Measurements from ENCODE around the gene CEACAM7. TPM values are rescaled to one million over a fixed set of nuclear protein-coding genes. Genes with fewer than 3 reads are reported as not detected.

Gene CEACAM7
- total RNA-seq, 1 experiment from 2014 or later, result 0.43 TPM

- no peak for DNase-seq (ENCODE audit: low spot score)
- H3K36me3 ChIP-seq (ENCODE audit: insufficient read depth, low read length, poor library complexity, severe bottlenecking), result no peaks in the 10 kb centered on the region
- CTCF ChIA-PET, result no interaction called here
- intact Hi-C loops (cut with micrococcal nuclease; ENCODE audit: unreplicated experiment), result loop anchor here (10.0 kb wide), 1 partner anchor 197 kb away; no protein-coding TSS in a partner anchor
- no peaks in the 10 kb centered on the region for H3K4me1 ChIP-seq (ENCODE audit: insufficient read depth, low read length, poor library complexity, severe bottlenecking)
- H3K27me3 ChIP-seq (replicated peaks; ENCODE audit: insufficient read depth, low read depth, low read length, poor library complexity), result peaks cover 34% of the 10 kb centered on the region
- TF ChIP-seq, protein P1, sequence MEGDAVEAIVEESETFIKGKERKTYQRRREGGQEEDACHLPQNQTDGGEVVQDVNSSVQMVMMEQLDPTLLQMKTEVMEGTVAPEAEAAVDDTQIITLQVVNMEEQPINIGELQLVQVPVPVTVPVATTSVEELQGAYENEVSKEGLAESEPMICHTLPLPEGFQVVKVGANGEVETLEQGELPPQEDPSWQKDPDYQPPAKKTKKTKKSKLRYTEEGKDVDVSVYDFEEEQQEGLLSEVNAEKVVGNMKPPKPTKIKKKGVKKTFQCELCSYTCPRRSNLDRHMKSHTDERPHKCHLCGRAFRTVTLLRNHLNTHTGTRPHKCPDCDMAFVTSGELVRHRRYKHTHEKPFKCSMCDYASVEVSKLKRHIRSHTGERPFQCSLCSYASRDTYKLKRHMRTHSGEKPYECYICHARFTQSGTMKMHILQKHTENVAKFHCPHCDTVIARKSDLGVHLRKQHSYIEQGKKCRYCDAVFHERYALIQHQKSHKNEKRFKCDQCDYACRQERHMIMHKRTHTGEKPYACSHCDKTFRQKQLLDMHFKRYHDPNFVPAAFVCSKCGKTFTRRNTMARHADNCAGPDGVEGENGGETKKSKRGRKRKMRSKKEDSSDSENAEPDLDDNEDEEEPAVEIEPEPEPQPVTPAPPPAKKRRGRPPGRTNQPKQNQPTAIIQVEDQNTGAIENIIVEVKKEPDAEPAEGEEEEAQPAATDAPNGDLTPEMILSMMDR (conservative IDR thresholded peaks at IDR 0.05; ENCODE audit: low read depth, low read length), result no peak
- TF ChIP-seq EZH2 (IDR thresholded peaks at IDR 0.05; ENCODE audit: borderline replicate concordance, low read depth, low read length, poor library complexity, severe bottlenecking), result no peak
- H3K9me3 ChIP-seq (ENCODE audit: low read depth, low read length, poor library complexity, severe bottlenecking), result peaks cover 5% of the 10 kb centered on the region
- no TSS peak for BruUV-seq (replicated peaks)
- POLR2A ChIA-PET (ENCODE audit: low non-redundant PET), result no interaction called here
- no peak overlapping the region for H3K4me3 ChIP-seq (ENCODE audit: low read depth, low read length, poor library complexity, severe bottlenecking)
- H3K27ac ChIP-seq (ENCODE audit: low read depth, low read length, poor library complexity, severe bottlenecking), result no peak overlapping the region
Observed at GRCh38 chr19:41671486-41671885, 16.6 kb downstream of the CEACAM7 start.

DNA sequence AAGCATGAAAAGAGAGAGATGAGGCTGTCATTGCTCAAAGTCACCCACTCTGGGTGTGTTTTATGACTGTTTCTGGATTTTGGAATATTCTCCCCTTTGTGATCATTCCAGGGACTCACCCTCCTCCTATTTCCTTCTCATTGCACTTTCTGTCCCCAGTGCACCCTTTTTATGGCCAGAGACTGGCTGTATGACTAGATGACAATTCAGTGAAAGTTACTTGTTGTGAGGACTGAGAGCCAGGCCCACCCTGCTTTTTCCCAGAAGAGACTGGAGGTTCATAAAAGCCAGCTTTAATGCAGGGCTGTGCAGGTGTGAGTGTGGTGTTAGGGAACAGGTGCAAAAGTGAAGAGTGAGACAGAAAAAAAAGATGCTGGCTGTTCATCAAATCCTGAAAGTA is 17.3 kb downstream of the CEACAM7 start:
- H3K27me3 ChIP-seq (replicated peaks; ENCODE audit: insufficient read depth, low read depth, low read length, poor library complexity), result peaks cover 34% of the 10 kb centered on the region
- no peak overlapping the region for H3K4me3 ChIP-seq (ENCODE audit: low read depth, low read length, poor library complexity, severe bottlenecking)
- no peak for TF ChIP-seq EZH2 (IDR thresholded peaks at IDR 0.05; ENCODE audit: borderline replicate concordance, low read depth, low read length, poor library complexity, severe bottlenecking)
- TF ChIP-seq, protein P1 (conservative IDR thresholded peaks at IDR 0.05; ENCODE audit: low read depth, low read length), result no peak
- intact Hi-C loops (cut with micrococcal nuclease; ENCODE audit: unreplicated experiment), result loop anchor here (10.0 kb wide), 1 partner anchor 196 kb away; no protein-coding TSS in a partner anchor
- DNase-seq (ENCODE audit: low spot score), result no peak
- H3K4me1 ChIP-seq (ENCODE audit: insufficient read depth, low read length, poor library complexity, severe bottlenecking), result no peaks in the 10 kb centered on the region
- CTCF ChIA-PET, result no interaction called here
- no peaks in the 10 kb centered on the region for H3K36me3 ChIP-seq (ENCODE audit: insufficient read depth, low read length, poor library complexity, severe bottlenecking)
- no TSS peak for BruUV-seq (replicated peaks)
- no peak overlapping the region for H3K27ac ChIP-seq (ENCODE audit: low read depth, low read length, poor library complexity, severe bottlenecking)
- POLR2A ChIA-PET (ENCODE audit: low non-redundant PET), result no interaction called here
- peaks cover 11% of the 10 kb centered on the region for H3K9me3 ChIP-seq (ENCODE audit: low read depth, low read length, poor library complexity, severe bottlenecking)

- ChIA-PET CTCF (interaction anchor here (0.6 kb wide), 1 partner anchor 464 kb away, joined by 10 read pairs; no protein-coding TSS in a partner anchor), POLR2A (ENCODE audit: low non-redundant PET) (no interaction called here)
- Histone ChIP-seq H3K27me3 (replicated peaks; ENCODE audit: insufficient read depth, low read depth, low read length, poor library complexity) (peaks cover 25% of the 10 kb centered on the region), H3K4me3 (ENCODE audit: low read depth, low read length, poor library complexity, severe bottlenecking) (no peak overlapping the region), H3K36me3 (ENCODE audit: insufficient read depth, low read length, poor library complexity, severe bottlenecking) (no peaks in the 10 kb centered on the region), H3K9me3 (ENCODE audit: low read depth, low read length, poor library complexity, severe bottlenecking) (peaks cover 13% of the 10 kb centered on the region), H3K4me1 (ENCODE audit: insufficient read depth, low read length, poor library complexity, severe bottlenecking) (no peaks in the 10 kb centered on the region), H3K27ac (ENCODE audit: low read depth, low read length, poor library complexity, severe bottlenecking) (no peak overlapping the region)
- intact Hi-C loops (cut with micrococcal nuclease; ENCODE audit: unreplicated experiment), result no loop called here
- DNase-seq (ENCODE audit: low spot score), result no peak
- TF ChIP-seq, protein P1 (conservative IDR thresholded peaks at IDR 0.05; ENCODE audit: low read depth, low read length), result no peak
- no TSS peak for BruUV-seq (replicated peaks)
Observed at GRCh38 chr19:41668315-41668714, 19.8 kb downstream of the CEACAM7 start.
